HG03159 (cell line): Measurements from ENCODE around the gene NCEH1.
"Not testable (repeated sequence)": the region's sequence is repeated elsewhere in the genome, so short reads cannot be mapped to it uniquely, and the experiment has no call there.

Source experiments
- ATAC-seq: cut with Tn5 transposase; IDR thresholded peaks from one replicate; pipeline ENCODE4 v1.9.1; 2021; ENCODE audit warnings: mild to moderate bottlenecking, moderate library complexity; ENCODE audit not compliant: unreplicated experiment

Gene NCEH1, protein sequence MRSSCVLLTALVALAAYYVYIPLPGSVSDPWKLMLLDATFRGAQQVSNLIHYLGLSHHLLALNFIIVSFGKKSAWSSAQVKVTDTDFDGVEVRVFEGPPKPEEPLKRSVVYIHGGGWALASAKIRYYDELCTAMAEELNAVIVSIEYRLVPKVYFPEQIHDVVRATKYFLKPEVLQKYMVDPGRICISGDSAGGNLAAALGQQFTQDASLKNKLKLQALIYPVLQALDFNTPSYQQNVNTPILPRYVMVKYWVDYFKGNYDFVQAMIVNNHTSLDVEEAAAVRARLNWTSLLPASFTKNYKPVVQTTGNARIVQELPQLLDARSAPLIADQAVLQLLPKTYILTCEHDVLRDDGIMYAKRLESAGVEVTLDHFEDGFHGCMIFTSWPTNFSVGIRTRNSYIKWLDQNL

DNA sequence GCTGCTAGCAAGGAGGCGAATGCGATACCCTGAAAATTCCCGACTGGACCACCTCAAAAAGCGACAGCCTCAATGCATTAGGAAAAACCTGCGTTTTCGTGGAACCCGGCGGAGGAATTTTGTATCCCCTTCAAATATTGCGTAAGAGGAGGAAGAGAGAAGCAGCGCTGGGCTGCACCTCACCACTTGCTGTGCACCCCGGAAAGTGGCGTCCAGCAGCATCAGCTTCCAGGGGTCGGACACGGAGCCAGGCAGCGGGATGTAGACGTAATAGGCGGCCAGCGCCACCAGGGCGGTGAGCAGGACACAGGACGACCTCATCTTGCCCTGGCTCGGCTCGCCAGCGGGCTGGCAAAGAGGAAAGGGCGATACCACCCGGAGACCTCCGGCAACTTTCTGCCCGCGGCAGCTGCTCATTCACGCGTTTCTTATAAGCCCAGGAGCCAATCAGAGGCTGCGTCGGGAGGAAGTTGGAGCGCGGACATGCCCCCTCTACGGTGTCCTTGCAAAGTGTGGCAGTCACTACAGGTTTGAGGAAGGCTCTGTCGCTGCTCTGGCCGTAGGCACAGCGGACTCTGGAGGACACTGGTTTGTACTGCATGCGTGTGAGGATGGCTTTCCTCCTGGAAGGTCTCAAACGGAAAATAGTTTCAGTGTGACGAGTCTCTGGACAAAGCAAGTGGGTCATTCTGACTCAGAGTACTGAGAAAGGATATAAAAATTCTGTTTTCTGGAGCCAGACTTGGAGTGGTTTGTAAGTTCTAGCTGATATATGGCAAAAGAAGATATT, at the start of gene NCEH1:
Gene NCEH1, minus strand, starts transcription at position 404 of the 790 bp plus-strand sequence. Its CDS starts 83 bp downstream, at position 321.
- ATAC-seq: peak; percentile 99

DNA sequence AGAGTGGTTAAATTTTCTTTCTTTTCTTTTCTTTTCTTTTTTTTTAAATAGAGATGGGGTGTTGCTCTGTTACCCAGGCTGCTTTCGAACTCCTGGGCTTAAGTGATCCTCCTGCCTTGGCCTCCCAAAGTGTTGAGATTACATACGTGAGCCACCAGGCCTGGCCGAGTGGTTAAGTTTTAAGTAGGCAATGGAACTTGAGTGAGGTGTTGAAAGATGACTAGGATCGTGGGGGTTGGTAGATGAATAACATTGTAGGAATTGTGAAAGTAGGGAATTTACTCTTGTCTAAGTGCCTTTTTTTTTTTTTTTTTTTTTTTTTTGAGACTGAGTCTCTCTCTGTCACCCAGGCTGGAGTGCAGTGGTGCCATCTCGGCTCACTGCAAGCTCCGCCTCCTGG, 49.5 kb upstream of the NCEH1 start:
- ATAC-seq: not testable (repeated sequence)

DNA sequence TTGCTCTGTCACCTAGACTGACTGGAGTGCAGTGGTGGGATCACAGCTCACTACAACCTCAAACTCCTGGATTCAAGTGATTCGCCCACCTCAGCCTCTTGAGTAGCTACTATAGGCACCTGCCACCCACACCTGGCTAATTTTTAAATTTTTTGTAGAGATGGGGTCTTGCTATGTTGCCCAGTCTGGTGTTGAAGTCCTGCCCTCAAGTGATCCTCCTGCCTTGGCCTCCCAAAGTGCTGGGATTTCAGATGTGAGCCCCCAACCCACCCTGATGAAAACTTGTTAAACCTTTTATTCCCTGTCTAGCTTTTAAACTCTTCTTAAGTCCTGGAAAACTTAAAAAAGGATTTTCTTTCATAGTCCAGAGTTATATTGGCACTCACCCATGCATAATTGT, 42.3 kb upstream of the NCEH1 start:
- no peak for ATAC-seq

DNA sequence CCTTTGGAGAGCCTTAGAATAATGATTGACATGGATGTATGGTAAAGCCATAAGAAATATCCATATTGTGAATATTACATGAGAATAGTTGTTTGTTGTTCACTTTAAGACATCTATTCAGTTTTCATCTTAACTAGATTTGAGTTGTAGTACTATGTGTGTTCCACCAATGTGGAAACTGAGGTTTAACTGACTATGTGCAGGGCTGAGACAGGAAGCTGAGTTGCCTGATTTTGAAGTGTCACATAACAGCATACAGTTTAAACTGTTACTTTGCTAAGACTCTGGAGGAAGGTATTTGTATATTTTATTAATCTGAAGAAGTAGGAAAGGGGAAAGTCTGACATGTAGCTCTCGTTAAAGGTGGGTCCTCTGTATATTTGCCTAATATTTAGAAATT, 41.8 kb upstream of the NCEH1 start:
- no peak for ATAC-seq

DNA sequence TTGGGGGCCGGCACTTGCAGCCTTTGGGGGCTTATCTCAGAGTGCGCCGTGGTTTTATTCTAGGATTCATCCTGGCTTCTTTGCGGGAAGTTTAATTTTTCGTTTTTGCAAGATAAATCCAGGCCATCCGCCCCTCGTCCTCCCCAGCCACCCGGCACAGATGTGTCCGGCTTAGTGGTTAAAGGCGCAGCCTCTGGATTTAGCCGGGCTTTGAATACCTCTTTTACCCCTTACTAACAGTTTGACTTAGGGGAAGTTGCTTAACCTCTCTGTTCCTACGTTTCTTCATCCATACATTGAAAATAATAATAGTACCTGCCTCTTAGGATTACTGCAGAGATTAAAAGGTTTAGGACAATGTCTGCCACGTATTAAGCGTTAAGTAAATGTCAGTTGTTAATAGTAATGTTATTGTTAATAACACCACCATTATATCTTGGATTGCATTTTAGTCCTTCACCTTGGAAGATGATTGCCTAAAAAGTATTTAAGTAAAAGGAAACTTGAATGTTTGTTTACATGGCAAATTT, 40.4 kb upstream of the NCEH1 start:
- peak; percentile 21 for ATAC-seq

DNA sequence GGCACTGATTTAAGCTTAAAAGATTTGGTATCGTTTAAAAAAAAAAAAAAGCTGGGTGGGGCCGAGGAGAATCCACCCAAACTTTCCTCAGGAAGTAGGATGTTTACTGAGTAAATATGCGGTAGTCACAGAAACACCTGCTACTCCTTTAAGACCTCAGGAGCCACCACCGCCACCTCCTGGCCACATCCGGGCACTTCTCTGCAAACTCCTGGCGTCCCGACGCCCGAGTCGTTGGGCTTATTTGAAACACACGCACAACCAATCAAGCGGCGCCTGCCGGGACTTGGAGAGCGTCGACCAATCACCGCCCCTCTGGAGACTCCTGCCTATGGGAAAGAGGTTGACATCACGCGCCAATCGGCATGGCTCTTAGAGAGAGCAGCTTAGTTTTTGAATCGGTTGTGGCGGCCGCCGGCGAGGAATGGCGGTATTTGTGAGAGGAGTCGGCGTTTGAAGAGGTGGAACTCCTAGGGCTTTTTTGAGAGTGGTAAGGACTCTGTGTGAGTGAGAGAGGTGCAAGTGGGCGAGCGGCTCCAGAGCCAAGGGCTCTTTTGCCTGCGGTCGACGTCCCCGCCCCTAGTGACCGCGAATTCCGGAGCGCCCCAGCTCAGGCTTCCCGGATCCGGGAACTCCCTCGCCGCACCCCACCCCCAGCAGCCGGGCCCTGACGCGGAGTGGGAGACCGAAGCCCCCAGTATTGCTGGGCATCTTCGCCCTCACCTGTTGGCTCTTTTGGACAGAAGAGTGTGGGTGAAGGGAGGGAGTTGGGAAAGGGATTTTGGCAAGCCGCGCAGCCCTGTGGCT, 39.7 kb upstream of the NCEH1 start, which contains the start of gene ECT2:
Gene ECT2, plus strand, starts transcription at position 359 of the 807 bp plus-strand sequence. CDS start 3,805 bp downstream, outside the sequence.
- ATAC-seq: peak; percentile 97

DNA sequence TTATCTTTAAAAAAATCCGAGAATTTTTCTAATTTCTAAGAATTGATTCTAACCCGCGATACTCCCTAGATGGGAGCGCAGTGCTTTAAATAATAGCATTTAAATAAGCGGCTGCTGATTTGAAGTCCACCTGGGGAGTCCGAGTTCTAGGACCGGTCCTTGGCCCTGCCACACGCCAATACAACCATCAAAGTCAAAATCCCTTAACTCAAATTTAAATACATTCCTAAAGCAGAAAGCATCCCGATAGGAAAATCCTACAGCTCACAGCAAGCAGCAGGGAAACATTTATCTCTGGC, 39.2 kb upstream of the NCEH1 start:
- ATAC-seq: no peak

DNA sequence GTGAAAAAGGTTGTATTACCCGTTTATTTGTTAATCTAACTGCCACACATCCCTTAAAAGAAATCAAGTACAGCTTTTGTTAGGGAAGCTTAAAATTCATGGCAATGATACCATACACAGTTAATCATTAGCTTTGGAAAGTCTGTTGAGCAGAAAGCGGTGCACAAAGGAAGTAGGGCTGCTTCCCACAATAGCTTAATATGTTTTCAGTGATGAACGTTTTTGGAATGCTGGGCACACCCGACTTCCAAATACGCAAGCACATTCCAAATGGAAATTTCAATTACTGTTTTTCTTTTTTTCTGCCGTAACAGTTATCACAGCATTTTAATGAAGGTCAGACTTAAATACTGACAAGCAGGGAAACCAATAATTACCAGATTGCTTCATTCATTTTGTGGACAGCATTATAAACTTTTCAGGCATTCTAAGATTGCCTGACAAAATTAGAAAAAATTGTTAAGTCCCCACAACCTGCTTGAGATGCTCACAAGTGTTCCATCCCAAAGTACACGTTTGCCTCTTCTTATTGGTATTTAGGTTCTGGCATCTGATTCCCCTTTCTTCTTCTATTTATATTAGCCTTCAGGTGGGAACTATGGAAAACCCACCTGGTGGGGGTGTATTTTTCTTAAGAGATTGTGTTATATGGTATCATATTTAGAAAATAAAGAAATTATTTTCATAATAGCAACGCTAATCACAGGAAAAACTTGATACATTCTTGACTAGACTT, 38.5 kb upstream of the NCEH1 start:
- no peak for ATAC-seq

DNA sequence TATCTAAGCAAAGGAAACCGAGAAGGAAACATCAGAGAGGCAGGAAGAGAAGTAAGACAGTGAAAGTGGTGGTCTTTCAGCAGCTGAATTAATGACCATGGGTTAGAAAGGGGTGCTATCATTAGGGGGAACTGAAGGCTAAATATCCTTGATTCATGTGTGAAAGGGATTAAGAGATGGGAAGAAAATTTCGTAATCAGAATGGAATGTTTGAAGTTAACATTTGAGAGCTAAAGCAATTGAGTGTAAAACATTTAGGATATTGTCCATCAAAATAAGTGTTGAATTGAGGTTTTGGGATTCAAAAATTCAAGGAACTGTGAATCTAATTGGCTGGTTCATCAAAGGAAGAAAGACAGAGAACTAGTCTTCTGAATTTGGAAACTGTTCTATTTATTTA, 35.6 kb upstream of the NCEH1 start:
- ATAC-seq: no peak

DNA sequence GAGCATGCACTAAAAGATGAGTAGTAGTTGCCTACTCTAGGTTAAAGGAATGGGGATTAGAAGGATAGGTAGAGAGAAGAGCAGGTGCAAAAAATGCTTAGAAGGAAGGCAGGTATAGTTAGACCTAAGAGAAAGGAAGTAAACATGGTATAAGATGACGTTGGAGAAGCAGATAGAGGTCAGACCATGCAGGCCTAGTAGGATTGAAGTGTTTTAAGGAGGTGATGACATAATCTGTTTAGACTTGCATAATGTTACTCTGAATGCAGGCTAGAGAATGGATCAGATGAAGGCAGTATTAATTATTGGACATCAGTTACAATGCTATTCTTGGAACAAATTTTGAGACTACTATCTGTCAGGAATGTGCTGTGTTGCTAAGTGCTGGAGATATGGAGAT, 28.6 kb upstream of the NCEH1 start:
- no peak for ATAC-seq

DNA sequence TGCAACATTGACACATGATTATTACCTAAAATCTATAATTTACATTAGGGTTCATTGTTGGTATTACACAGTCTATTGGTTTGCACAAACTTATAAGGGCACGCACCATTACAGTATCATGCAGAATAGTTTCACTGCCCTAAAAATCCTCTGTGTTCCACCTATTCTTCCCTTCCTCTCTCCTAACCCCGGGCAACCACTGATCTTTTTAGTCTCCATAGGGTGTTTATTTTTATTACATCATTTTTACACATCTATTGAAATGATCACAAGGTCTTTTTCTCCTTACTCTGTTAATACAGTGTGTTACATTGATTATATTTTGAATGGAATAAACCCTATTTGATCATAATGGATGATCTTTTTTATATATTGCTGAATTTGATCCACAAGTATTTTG, 24.1 kb upstream of the NCEH1 start:
- ATAC-seq: no peak

DNA sequence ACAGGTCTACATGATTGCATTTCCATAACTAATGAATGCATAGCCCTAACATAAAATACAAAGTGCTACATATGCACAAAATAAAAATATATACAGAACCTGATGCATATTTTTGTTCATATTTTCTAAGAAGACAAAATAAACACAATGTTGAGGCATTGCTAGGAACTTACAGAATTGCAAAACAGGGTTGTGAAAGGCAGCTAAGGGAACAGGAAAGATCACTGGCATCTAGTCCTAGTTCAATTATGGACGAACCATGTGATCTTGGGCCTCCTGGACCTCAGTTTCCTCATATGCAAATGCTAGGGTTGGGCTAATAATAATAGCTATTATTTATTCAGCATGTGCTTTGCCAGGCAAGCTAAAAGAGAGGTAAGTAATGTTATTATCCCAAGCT, 15.5 kb upstream of the NCEH1 start:
- no peak for ATAC-seq

DNA sequence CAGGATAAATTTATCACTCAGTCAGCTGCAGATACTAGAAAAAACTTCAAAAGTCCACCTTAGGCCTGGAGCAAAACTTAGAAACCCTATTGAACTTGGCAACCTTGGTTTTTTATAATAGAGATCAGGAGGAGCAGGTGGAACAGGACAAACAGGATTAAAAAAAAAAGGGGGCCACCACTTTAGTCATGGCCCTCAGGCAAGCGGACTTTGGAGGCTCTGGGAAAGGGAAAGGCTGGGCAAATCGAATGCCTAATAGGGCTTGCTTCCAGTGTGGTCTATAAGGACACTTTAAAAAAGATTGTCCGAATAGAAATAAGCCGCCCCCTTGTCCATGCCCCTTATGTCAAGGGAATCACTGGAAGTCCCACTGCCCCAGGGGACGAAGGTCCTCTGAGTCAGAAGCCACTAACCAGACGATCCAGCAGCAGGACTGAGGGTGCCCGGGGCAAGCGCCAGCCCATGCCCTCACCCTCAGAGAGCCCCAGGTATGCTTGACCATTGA, 11.7 kb upstream of the NCEH1 start:
- not testable (repeated sequence) for ATAC-seq

DNA sequence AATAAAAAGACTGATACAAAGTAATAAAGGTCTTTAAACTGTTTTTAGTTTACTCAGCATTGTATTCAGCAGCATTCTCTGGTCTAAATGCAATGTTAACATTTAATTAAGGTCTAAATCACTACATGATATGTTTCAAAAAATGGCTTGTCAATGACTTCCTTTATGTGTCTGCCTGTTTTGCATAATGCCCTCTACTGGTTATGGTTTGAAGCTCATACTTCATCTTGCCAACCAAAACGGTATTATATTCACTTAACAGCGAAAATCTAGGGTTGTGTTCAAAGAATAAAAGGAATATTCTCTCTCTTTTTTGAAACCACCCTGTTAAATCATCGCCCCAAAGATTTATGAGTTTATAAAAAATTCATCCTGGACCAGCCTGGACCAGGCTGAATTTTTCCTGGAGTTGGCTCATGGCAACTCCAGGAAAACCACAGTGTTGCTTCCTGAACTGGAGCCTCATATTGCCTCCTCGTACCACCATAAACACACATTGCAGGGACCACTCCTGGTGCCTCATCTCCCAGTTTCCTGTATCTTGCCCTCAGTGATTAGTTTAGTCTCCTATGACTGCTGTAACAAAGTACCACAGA, 6.7 kb upstream of the NCEH1 start:
- ATAC-seq: peak; percentile 72

DNA sequence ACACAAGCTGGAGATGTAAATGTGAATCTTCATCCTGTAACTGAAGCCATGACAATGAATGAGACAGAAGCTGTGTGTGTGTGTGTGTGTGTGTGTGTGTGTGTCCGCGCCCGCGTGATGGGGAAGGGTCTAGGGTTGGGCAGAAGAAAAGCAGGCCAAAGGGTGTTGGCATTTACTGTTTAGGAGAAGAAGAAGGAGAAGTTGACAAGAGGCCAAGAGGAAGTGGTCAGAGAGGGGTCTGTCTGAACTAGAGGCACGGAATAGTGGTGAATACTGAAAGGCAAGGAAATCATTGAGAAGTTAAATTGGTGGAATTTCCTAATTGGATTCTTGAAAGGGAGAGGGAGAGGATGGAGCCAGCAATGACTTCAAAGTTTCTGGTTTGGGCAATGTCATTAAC, 5.6 kb upstream of the NCEH1 start:
- no peak for ATAC-seq

DNA sequence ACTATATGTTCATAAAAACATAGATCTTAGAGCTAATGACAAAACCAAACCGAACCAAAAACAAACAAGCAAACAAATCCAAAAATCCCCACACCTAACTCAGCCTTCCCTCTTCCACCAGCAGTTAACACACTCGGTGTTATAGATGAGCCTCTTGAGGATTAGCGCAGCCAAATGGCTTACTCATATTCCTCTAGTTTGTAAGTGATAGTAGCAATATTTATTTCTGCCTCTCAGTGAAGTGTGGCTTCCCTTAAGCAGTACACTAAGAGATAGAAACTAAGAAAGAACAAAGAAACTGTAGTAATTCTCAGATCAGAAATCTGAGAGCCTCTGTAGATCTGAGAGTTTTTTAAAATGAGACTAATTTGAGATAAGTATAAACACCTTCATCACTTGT, 2.4 kb upstream of the NCEH1 start:
- ATAC-seq: no peak

DNA sequence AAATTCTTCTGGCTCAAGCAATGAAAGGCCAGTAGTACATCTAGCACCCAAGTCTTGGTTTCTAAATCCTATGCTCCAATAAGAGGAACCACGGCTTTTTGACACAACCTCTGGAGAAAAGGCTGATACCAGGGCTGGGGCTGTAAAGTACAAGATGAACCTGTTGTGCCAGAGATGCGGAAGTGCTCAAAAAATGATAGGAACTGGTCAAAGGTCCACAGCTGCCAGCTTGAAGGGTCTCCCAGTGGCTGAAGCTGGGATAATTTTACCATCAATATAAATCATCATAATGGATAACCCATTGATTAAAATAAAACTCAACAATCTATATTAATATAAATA, 558 bp upstream of the NCEH1 start:
- ATAC-seq: peak; percentile 6

DNA sequence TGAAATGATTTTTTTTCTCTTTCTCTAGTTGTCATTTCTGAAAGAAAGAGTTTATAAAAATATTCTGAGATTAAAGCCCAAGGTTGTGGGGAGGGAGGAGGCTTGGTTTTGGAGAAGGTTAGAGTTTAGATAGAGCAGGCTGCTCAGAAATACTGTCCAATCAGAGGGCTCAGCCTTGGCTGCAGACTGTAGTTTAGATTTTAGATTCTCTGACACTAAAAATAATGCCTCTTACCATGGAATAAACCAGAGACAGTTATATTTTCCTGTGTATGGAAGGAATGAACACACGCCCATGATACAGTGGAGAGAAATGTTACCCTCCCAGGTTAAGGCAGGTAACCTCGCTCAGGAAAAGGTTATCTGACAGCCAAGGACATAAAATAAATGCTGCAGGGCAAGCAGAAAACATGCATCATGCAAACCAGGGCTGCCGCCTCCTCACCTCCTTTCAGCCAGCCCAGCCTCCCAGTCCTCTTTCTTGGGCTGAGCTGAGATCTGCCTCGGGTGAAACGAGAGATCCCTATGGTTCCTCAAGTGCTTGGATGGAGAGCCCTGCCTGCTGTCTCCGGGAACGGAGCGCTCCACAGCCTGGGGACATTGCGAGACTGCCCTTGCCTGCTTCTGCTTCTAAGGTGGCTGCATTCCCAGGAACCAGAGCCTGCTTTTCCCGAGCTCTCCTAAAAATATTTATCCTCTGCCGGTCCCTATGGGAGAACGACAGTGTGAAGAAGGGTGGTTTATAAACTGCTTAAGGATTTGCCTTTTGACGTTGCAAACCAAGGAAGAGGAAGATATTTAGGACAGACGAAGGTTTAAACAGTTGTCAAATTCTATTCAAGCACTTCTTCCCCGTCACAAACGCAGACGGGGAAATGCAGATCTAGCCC, 848 bp downstream of the NCEH1 start:
- no peak for ATAC-seq
